HG03064 (cell line): ENCODE results near the gene CHKA.

ENCODE experiments used
- ATAC-seq: cut with Tn5 transposase; IDR thresholded peaks from one replicate; pipeline ENCODE4 v1.9.1; 2021; ENCODE audit warnings: low read depth; ENCODE audit not compliant: unreplicated experiment

Gene CHKA

GRCh38 chr11:68077617-68078582 lies 43.3 kb downstream of the CHKA start:
- peak; percentile 64 for ATAC-seq

- no peak for ATAC-seq
Observed at GRCh38 chr11:68076371-68077042, 44.7 kb downstream of the CHKA start.

- ATAC-seq: no peak
Observed at GRCh38 chr11:68074584-68075352, 46.4 kb downstream of the CHKA start.

GRCh38 chr11:68071281-68072048 lies 49.7 kb downstream of the CHKA start:
- ATAC-seq: no peak

- ATAC-seq: no peak
Observed at GRCh38 chr11:68067991-68068390, 53.2 kb downstream of the CHKA start.

GRCh38 chr11:68066742-68067141 lies 54.4 kb downstream of the CHKA start:
- ATAC-seq: no peak

GRCh38 chr11:68065841-68066240 lies 55.3 kb downstream of the CHKA start:
- ATAC-seq: no peak

- ATAC-seq: no peak
Observed at GRCh38 chr11:68064926-68065325, 56.3 kb downstream of the CHKA start.

- no peak for ATAC-seq
Observed at GRCh38 chr11:68061508-68061907, 59.7 kb downstream of the CHKA start.

GRCh38 chr11:68057807-68058206 lies 63.4 kb downstream of the CHKA start:
- ATAC-seq: no peak

GRCh38 chr11:68056317-68057285 lies 64.6 kb downstream of the CHKA start:
- no peak for ATAC-seq

- ATAC-seq: no peak
Observed at GRCh38 chr11:68053981-68054812, 67.0 kb downstream of the CHKA start.

GRCh38 chr11:68053117-68053516 lies 68.1 kb downstream of the CHKA start:
- ATAC-seq: no peak

- no peak for ATAC-seq
Observed at GRCh38 chr11:68052137-68052873, 68.9 kb downstream of the CHKA start.

GRCh38 chr11:68051191-68052136 lies 69.7 kb downstream of the CHKA start:
- ATAC-seq: no peak

- ATAC-seq: no peak
Observed at GRCh38 chr11:68050371-68050841, 70.8 kb downstream of the CHKA start.
